H1 (cell line): Measurements from ENCODE around the gene RAB35.

Experiments
- ASH2L ChIP-seq: fragments of 200-600, 300-600 bp; sonication (generic); IDR thresholded peaks from one replicate; pipeline ENCODE4 v1.7.1; 2017; ENCODE audit warnings: low read length
- BACH1 ChIP-seq: IDR thresholded peaks from 2 replicates; pipeline ENCODE4 v1.6.1; 2012; ENCODE audit warnings: low read length, improper control_type of control experiment
- EZH2 ChIP-seq: fragments of 200-600 bp; sonication (generic); IDR thresholded peaks from 2 replicates; pipeline ENCODE4 v1.7.1; 2012; ENCODE audit warnings: low read depth, mild to moderate bottlenecking, moderate library complexity, low read length, inconsistent platforms; ENCODE audit not compliant: severe bottlenecking
- GABPA ChIP-seq: IDR thresholded peaks from 2 replicates; pipeline ENCODE4 v1.6.1; 2011; ENCODE audit warnings: mild to moderate bottlenecking, low read length, moderate library complexity, borderline replicate concordance; ENCODE audit not compliant: insufficient read depth
- JUND ChIP-seq: IDR thresholded peaks from 2 replicates; pipeline ENCODE4 v1.6.1; 2011; ENCODE audit warnings: mild to moderate bottlenecking, improper control_type of control experiment, low read length
- KDM1A ChIP-seq: fragments of 200-600, 300-600 bp; sonication (generic); IDR thresholded peaks from 2 replicates; pipeline ENCODE4 v1.7.1; 2016; ENCODE audit warnings: mild to moderate bottlenecking, low read length, borderline replicate concordance
- NRF1 ChIP-seq: IDR thresholded peaks from 2 replicates; pipeline ENCODE4 v1.6.1; 2011; ENCODE audit warnings: mild to moderate bottlenecking, low read depth, low read length, improper control_type of control experiment
- POLR2A ChIP-seq, 2 experiments: IDR thresholded peaks; 1 replicate in 1 of 2; 2 replicates in 1 of 2; pipeline ENCODE4 v1.6.1; 2011; ENCODE audit warnings: low read depth in 2 of 2, low read length in 2 of 2, mild to moderate bottlenecking in 2 of 2; ENCODE audit errors: control extremely low read depth in 1 of 2
- POLR2AphosphoS5 ChIP-seq: IDR thresholded peaks from 2 replicates; pipeline ENCODE4 v1.6.1; 2011; ENCODE audit warnings: low read depth, low read length
- SIRT6 ChIP-seq: IDR thresholded peaks from one replicate; pipeline ENCODE4 v1.7.1; 2012; ENCODE audit warnings: low read length, inconsistent platforms
- TF ChIP-seq, protein P1 (sequence below), 3 experiments: IDR thresholded peaks; 1 replicate in 2 of 3; 2 replicates in 1 of 3; pipeline versions ENCODE4 v1.5.1 to v1.6.1; 2011; ENCODE audit warnings: low read length in 3 of 3, mild to moderate bottlenecking in 3 of 3, inconsistent platforms in 2 of 3, low read depth in 1 of 3, moderate library complexity in 1 of 3; ENCODE audit not compliant: insufficient read depth in 1 of 3; ENCODE audit errors: control extremely low read depth in 1 of 3

DNA sequence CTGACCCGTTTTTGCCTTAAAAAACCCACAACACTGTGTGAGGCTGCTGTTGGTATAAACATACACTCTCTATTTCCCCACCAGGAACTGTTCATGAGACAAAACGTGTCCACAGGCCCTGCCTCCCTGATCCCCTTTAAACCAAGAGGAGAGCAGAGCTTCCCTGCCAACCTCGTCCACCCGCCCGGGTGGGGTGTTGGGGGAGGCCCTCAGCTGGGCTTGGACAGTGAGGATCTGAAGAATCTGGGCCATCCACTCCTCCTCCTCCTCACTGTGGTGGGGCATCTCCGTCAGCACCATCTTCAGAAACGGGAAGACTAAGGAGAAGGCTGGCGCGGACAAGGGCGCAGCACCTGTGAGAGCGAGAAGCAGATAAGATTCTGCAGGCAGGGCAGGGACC lies 41.1 kb upstream of the RAB35 start:
- TF ChIP-seq POLR2AphosphoS5: no peak
- TF ChIP-seq, protein P1, sequence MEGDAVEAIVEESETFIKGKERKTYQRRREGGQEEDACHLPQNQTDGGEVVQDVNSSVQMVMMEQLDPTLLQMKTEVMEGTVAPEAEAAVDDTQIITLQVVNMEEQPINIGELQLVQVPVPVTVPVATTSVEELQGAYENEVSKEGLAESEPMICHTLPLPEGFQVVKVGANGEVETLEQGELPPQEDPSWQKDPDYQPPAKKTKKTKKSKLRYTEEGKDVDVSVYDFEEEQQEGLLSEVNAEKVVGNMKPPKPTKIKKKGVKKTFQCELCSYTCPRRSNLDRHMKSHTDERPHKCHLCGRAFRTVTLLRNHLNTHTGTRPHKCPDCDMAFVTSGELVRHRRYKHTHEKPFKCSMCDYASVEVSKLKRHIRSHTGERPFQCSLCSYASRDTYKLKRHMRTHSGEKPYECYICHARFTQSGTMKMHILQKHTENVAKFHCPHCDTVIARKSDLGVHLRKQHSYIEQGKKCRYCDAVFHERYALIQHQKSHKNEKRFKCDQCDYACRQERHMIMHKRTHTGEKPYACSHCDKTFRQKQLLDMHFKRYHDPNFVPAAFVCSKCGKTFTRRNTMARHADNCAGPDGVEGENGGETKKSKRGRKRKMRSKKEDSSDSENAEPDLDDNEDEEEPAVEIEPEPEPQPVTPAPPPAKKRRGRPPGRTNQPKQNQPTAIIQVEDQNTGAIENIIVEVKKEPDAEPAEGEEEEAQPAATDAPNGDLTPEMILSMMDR (IDR thresholded peaks at IDR 0.05; ENCODE audit: control extremely low read depth in 1 of 3, insufficient read depth in 1 of 3, low read depth in 1 of 3, low read length in 3 of 3): no peak
- TF ChIP-seq EZH2: no peak
- no peak for TF ChIP-seq BACH1
- TF ChIP-seq JUND: no peak
- TF ChIP-seq ASH2L: no peak
- no peak for TF ChIP-seq GABPA
- no peak for TF ChIP-seq NRF1
- no peak for TF ChIP-seq KDM1A
- TF ChIP-seq SIRT6: no peak
- no peak for TF ChIP-seq POLR2A (IDR thresholded peaks at IDR 0.05; ENCODE audit: control extremely low read depth in 1 of 2, low read depth in 2 of 2, low read length in 2 of 2)
